Measurements from ENCODE around the gene FOXJ3. TPM values are rescaled to one million over a fixed set of nuclear protein-coding genes. Genes with fewer than 3 reads are reported as not detected.

FOXJ3 gene
- total and polyA plus RNA-seq, 2 of the 8 experiments (the other 6 are each of a cell fraction or from before 2014, with no cell fraction given), result 48.6 to 51.9 TPM

- TF ChIP-seq CHD7 (IDR thresholded peaks at IDR 0.05; ENCODE audit: insufficient replicate concordance, low read length) (no peak), HDAC6 (IDR thresholded peaks at IDR 0.05; ENCODE audit: low read depth, low read length) (no peak), RFX5 (IDR thresholded peaks at IDR 0.05; ENCODE audit: borderline replicate concordance, low read depth, low read length) (no peak), EP300 (IDR thresholded peaks at IDR 0.05; ENCODE audit: borderline replicate concordance in 1 of 2, low read depth in 2 of 2, low read length in 2 of 2) (no peak), KDM5A (IDR thresholded peaks at IDR 0.05; ENCODE audit: low read length) (no peak)
Observed at GRCh38 chr1:42153624-42154023, 181.4 kb downstream of the FOXJ3 start (continued).

All from H1 (cell line).